ENCODE data around the gene NTPCR. TPM values are rescaled to one million over a fixed set of nuclear protein-coding genes. Genes with fewer than 3 reads are reported as not detected.
A peak's percentile ranks its signal among the peaks of the same experiment; 100 is the strongest.

NTPCR gene
- total and polyA plus RNA-seq, 10 donors = 18.8 to 42.6 (median 29.8) TPM

DNA sequence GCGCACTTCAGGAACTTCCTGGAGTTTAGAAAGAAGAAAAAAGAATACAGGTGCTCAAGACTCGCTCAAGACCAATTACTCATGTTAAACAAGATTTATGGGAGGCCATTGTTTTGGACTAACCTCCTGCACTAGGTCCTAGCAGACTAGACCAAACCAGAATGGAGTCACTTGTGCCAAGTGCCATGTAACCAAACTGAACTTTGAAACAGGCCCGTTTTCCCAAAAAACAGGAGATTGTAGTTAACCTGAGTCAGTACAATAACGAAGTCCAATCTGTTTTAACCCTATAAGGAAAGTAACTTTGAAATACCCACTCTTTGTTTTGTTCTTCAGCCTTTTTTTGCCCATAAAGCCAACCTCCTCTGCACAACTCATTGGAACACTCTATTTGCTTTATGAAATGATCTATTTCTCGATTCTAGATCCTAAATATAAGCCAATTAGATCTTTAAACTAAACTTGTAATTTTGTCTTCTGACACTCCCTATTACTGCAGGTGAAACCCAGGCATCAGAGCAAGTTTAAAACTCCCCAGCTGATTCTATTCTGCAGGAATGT is 695 bp upstream of the NTPCR start:
- peaks cover 10 to 32% (median 28%) of the 10 kb centered on the region in 6 donors for H3K4me1 ChIP-seq

GRCh38 chr1:232951180-232951579 is 769 bp downstream of the NTPCR start:
- Histone ChIP-seq H3K4me1 (peaks cover 10 to 32% (median 28%) of the 10 kb centered on the region in 6 donors), H3K4me3 (peak overlapping the region; percentile 78 to 87 (median 84)), H3K9me3 (no peaks in the 10 kb centered on the region), H3K36me3 (peaks cover 0 to 8% (median 1%) of the 10 kb centered on the region in 6 donors), H3K27ac (peak overlapping the region in 6 of 8 donors; percentile 74 to 92 (median 88)), H3K27me3 (replicated peaks in 1 of 7) (no peaks in the 10 kb centered on the region)
- WGBS, 5 donors = 14 to 25% (median 20%) methylated on average over 5 of the region's 5 CpGs
- intact Hi-C loops (cut with DNase I; ENCODE audit: low total_unique reads) = loop anchor here (10.0 kb wide), 1 partner anchor 316 kb away; the partner anchor contains the start of gene SIPA1L2
- no peak for DNase-seq
- TF ChIP-seq POLR2A (IDR thresholded peaks at IDR 0.05) (no peak), POLR2AphosphoS5 (IDR thresholded peaks at IDR 0.05) (no peak)

More for the DNA sequence above, 695 bp upstream of the NTPCR start:
- H3K27ac ChIP-seq = peak overlapping the region; percentile 74 to 92 (median 84)
- 91 to 97% (median 93%) methylated on average over 5 of the region's 5 CpGs for WGBS, 5 donors
- H3K4me3 ChIP-seq = peak overlapping the region; percentile 78 to 87 (median 84)
- H3K36me3 ChIP-seq = no peaks in the 10 kb centered on the region
- no peaks in the 10 kb centered on the region for H3K9me3 ChIP-seq
- intact Hi-C loops (cut with DNase I; ENCODE audit: low total_unique reads) = loop anchor here (10.0 kb wide), 1 partner anchor 315 kb away; the partner anchor contains the start of gene SIPA1L2
- no peaks in the 10 kb centered on the region for H3K27me3 ChIP-seq (replicated peaks in 1 of 7)
- TF ChIP-seq POLR2AphosphoS5 (IDR thresholded peaks at IDR 0.05) (no peak), POLR2A (IDR thresholded peaks at IDR 0.05) (no peak), CTCF (IDR thresholded peaks at IDR 0.05 in 8 of 11, conservative IDR thresholded peaks at IDR 0.05 in 3 of 11) (no peak)
- no peak for DNase-seq

DNA sequence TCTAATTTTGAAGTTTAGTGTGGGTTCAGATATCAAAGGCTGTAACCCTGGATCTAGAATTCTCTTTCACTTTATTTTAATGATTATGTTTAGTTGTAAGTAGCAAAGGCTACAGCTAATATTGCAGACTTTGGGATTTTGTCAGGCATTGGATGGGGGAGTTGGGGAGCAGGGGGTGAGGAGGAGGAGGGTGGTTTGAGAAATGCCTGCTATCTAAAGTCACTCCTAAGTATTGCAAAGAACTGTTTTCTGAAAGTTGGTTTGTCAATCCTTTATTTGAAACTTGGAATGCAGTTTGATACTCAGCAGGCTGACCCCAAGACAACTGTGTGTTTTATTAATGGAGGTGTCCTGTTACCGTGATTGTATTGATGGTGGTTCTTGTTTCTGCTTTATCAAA is 1.2 kb downstream of the NTPCR start:
- Histone ChIP-seq H3K27ac (peak overlapping the region in 2 of 8 donors; percentile 89 to 92), H3K27me3 (replicated peaks in 1 of 7) (no peaks in the 10 kb centered on the region), H3K4me3 (peak overlapping the region in 6 of 8 donors; percentile 79 to 87 (median 84)), H3K36me3 (peaks cover 0 to 12% (median 3%) of the 10 kb centered on the region in 6 donors), H3K9me3 (no peaks in the 10 kb centered on the region), H3K4me1 (peaks cover 10 to 32% (median 28%) of the 10 kb centered on the region in 6 donors)
- no peak for TF ChIP-seq CTCF (IDR thresholded peaks at IDR 0.05 in 8 of 11, conservative IDR thresholded peaks at IDR 0.05 in 3 of 11)
- no peak for TF ChIP-seq POLR2A (IDR thresholded peaks at IDR 0.05)
- WGBS, 5 donors = 65 to 82% (median 78%) methylated on average over 1 of the region's 1 CpG
- intact Hi-C loops (cut with DNase I; ENCODE audit: low total_unique reads) = loop anchor here (10.0 kb wide), 1 partner anchor 317 kb away; the partner anchor contains the start of gene SIPA1L2
- no peak for DNase-seq

DNA sequence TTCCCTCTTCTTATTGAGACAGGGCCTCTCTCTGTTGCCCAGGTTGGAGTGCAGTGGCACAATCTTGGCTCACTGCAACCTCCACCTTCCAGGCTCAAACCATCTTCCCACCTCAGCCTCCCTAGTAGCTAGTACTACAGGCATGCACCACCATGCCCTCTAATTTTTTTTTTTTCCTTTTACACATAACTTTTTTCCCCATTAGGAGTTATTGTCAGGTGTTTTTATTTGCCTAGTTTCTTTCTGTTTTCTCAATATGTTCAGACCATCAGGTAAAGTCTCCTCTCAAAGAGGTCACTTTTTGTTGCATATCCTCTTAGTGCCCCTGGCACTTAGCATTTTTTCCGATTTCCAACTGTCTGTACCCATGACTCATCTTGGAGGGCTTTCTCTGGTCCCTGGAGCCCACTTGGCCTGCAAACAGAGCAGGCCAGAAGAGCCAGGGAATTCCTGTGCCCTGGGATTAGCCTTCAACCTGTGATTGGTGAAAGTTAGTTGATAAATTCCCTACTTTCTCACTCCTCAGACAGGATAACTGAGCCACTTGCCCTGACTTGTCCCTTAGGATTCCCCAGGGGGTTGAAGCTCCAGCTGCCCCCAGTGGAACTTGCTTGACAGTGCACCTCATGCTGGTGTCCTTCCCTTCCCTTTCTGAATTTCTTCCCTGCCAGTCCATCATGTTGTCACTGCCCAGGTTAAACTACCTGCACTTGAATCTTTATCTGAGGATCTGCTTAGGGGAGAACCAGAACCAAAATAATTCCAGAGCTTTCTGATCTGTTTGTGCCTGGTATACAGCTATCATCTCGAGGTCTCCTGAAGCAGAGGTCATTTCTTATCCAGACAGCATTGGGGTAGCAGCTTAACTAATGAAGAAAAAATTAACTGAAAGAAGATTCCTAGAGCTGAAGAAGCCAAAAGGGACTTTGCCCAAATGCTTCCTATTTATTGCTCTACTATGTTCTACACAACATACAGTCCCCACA is 2.4 kb downstream of the NTPCR start:
- peaks cover 0 to 4% (median under 1%) of the 10 kb centered on the region in 8 donors for H3K9me3 ChIP-seq
- WGBS, 5 donors = 90 to 99% (median 95%) methylated on average over 2 of the region's 2 CpGs
- H3K4me3 ChIP-seq = no peak overlapping the region
- intact Hi-C loops (cut with DNase I; ENCODE audit: low total_unique reads) = loop anchor here (10.0 kb wide), 1 partner anchor 318 kb away; the partner anchor contains the start of gene SIPA1L2
- H3K27ac ChIP-seq = no peak overlapping the region
- H3K36me3 ChIP-seq = peaks cover 0 to 24% (median 11%) of the 10 kb centered on the region in 6 donors
- no peak for DNase-seq
- TF ChIP-seq CTCF (IDR thresholded peaks at IDR 0.05 in 8 of 11, conservative IDR thresholded peaks at IDR 0.05 in 3 of 11) (peak in 9 of 11 experiments; percentile 32 to 72 (median 65)), POLR2A (IDR thresholded peaks at IDR 0.05) (no peak)
- H3K27me3 ChIP-seq (replicated peaks in 1 of 7) = no peaks in the 10 kb centered on the region
- peaks cover 10 to 32% (median 28%) of the 10 kb centered on the region in 6 donors for H3K4me1 ChIP-seq
